HG03565 (cell line): Measurements from ENCODE around the gene ADH4.
"Not testable (repeated sequence)": the region's sequence is repeated elsewhere in the genome, so short reads cannot be mapped to it uniquely, and the experiment has no call there.

Experiments
- ATAC-seq: cut with Tn5 transposase; IDR thresholded peaks from one replicate; pipeline ENCODE4 v1.9.1; 2021; ENCODE audit warnings: mild to moderate bottlenecking, moderate library complexity; ENCODE audit not compliant: unreplicated experiment

ADH4 gene

GRCh38 chr4:99144070-99144469 lies at the start of gene ADH4:
ADH4 (minus strand) TSS chr4:99144297; CDS start chr4:99144222, 75 bp downstream.
- no peak for ATAC-seq

- ATAC-seq = no peak
Measured at GRCh38 chr4:99190336-99190735, 46.2 kb upstream of the ADH4 start.

- not testable (repeated sequence) for ATAC-seq
Measured at GRCh38 chr4:99189900-99190299, 45.8 kb upstream of the ADH4 start.

GRCh38 chr4:99186029-99186428 lies 41.9 kb upstream of the ADH4 start:
- no peak for ATAC-seq

GRCh38 chr4:99185581-99185980 lies 41.5 kb upstream of the ADH4 start:
- no peak for ATAC-seq

GRCh38 chr4:99180382-99181070 lies 36.4 kb upstream of the ADH4 start:
- no peak for ATAC-seq

GRCh38 chr4:99179626-99180025 lies 35.5 kb upstream of the ADH4 start:
- ATAC-seq = no peak

- ATAC-seq = no peak
Measured at GRCh38 chr4:99179178-99179577, 35.1 kb upstream of the ADH4 start.

GRCh38 chr4:99166544-99166943 lies 22.4 kb upstream of the ADH4 start:
- no peak for ATAC-seq

- ATAC-seq = no peak
Measured at GRCh38 chr4:99165978-99166377, 21.9 kb upstream of the ADH4 start.

- ATAC-seq = no peak
Measured at GRCh38 chr4:99161373-99162099, 17.4 kb upstream of the ADH4 start.

- no peak for ATAC-seq
Measured at GRCh38 chr4:99159699-99160098, 15.6 kb upstream of the ADH4 start.

GRCh38 chr4:99157478-99157935 lies 13.4 kb upstream of the ADH4 start:
- no peak for ATAC-seq

- no peak for ATAC-seq
Measured at GRCh38 chr4:99156992-99157391, 12.9 kb upstream of the ADH4 start.

GRCh38 chr4:99154658-99155342 lies 10.7 kb upstream of the ADH4 start:
- ATAC-seq = no peak

- no peak for ATAC-seq
Measured at GRCh38 chr4:99151995-99152394, 7.9 kb upstream of the ADH4 start.

- ATAC-seq = no peak
Measured at GRCh38 chr4:99151452-99151851, 7.4 kb upstream of the ADH4 start.

GRCh38 chr4:99149426-99150019 lies 5.4 kb upstream of the ADH4 start:
- no peak for ATAC-seq

- ATAC-seq = no peak
Measured at GRCh38 chr4:99148550-99148949, 4.5 kb upstream of the ADH4 start.

GRCh38 chr4:99144587-99144986 lies 490 bp upstream of the ADH4 start:
- ATAC-seq = no peak

GRCh38 chr4:99136329-99136728 lies 7.8 kb downstream of the ADH4 start:
- ATAC-seq = no peak
